NCI-H2081 treated with DMSO at 0.1 percent for 48 hours (cell line): ENCODE measurements around the gene SOST.
A peak's percentile ranks its signal among the peaks of the same experiment; 100 is the strongest.

ENCODE experiments used
- DNase-seq: peaks from one replicate; lab custom pipeline; 2025; lab: John Stamatoyannopoulos, UW

SOST gene

GRCh38 chr17:43741636-43742035 lies 17.0 kb downstream of the SOST start:
- DNase-seq: no peak

GRCh38 chr17:43740541-43740940 lies 18.1 kb downstream of the SOST start:
- DNase-seq: no peak

GRCh38 chr17:43737722-43738121 lies 20.9 kb downstream of the SOST start:
- no peak for DNase-seq

GRCh38 chr17:43736389-43736788 lies 22.2 kb downstream of the SOST start:
- no peak for DNase-seq

- DNase-seq: no peak
Measured at GRCh38 chr17:43734376-43734775, 24.2 kb downstream of the SOST start.

- no peak for DNase-seq
Measured at GRCh38 chr17:43733956-43734355, 24.6 kb downstream of the SOST start.

GRCh38 chr17:43732958-43733357 lies 25.6 kb downstream of the SOST start:
- DNase-seq: no peak

- DNase-seq: no peak
Measured at GRCh38 chr17:43728081-43728480, 30.5 kb downstream of the SOST start.

GRCh38 chr17:43723697-43724359 lies 34.8 kb downstream of the SOST start:
- no peak for DNase-seq

- no peak for DNase-seq
Measured at GRCh38 chr17:43722870-43723665, 35.5 kb downstream of the SOST start.

- DNase-seq: no peak
Measured at GRCh38 chr17:43722269-43722619, 36.3 kb downstream of the SOST start.

GRCh38 chr17:43721537-43722268 lies 36.9 kb downstream of the SOST start:
- DNase-seq: no peak

- DNase-seq: no peak
Measured at GRCh38 chr17:43720311-43721060, 38.1 kb downstream of the SOST start.

GRCh38 chr17:43719578-43719977 lies 39.0 kb downstream of the SOST start:
- no peak for DNase-seq

GRCh38 chr17:43718544-43718943 lies 40.0 kb downstream of the SOST start:
- DNase-seq: peak; percentile 60

GRCh38 chr17:43717913-43718312 lies 40.7 kb downstream of the SOST start:
- DNase-seq: no peak

GRCh38 chr17:43714465-43715149 lies 44.0 kb downstream of the SOST start:
- DNase-seq: no peak

- DNase-seq: no peak
Measured at GRCh38 chr17:43713494-43714162, 45.0 kb downstream of the SOST start.

GRCh38 chr17:43712397-43712796 lies 46.2 kb downstream of the SOST start:
- no peak for DNase-seq

GRCh38 chr17:43710101-43710500 lies 48.5 kb downstream of the SOST start:
- DNase-seq: no peak

- no peak for DNase-seq
Measured at GRCh38 chr17:43709210-43709609, 49.4 kb downstream of the SOST start.
